Measurements from ENCODE around the gene HEMK1. TPM values are rescaled to one million over a fixed set of nuclear protein-coding genes. Genes with fewer than 3 reads are reported as not detected.
A peak's percentile ranks its signal among the peaks of the same experiment; 100 is the strongest.

HEMK1 gene, protein sequence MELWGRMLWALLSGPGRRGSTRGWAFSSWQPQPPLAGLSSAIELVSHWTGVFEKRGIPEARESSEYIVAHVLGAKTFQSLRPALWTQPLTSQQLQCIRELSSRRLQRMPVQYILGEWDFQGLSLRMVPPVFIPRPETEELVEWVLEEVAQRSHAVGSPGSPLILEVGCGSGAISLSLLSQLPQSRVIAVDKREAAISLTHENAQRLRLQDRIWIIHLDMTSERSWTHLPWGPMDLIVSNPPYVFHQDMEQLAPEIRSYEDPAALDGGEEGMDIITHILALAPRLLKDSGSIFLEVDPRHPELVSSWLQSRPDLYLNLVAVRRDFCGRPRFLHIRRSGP
- total RNA-seq (2022) (12.6 and 14.3 TPM in 2 replicates), Bru-seq, nascent RNA (percentile 55 among the genes with signal in this experiment), BruChase-seq, experiment 1, labeled RNA remaining after a 2-hour chase (percentile 54 among the genes with signal in this experiment), BruChase-seq, experiment 2, labeled RNA remaining after a 6-hour chase (percentile 51 among the genes with signal in this experiment)
- long read RNA-seq, full-length matches to known transcripts = 20 of 41 reads
- long read RNA-seq, partial matches to known transcripts = 3 of 41 reads
- long read RNA-seq, other reads (novel, unspliced or antisense) = 18 of 41 reads

GRCh38 chr3:50568947-50569749 is at the start of gene HEMK1:
HEMK1 (plus strand) TSS chr3:50569522; CDS start chr3:50571105, 1,583 bp downstream.
- BruUV-seq (replicated peaks) = no TSS peak
- Mint-ChIP-seq H3K36me3 (ENCODE audit: insufficient read depth, unreplicated experiment) (peaks cover 17% of the 10 kb centered on the region), H3K27ac (ENCODE audit: unreplicated experiment) (peak within 1 kb of the TSS; percentile 97), H3K4me1 (ENCODE audit: low read depth, unreplicated experiment) (no peaks in the 10 kb centered on the region), H3K9me3 (ENCODE audit: unreplicated experiment) (no peaks in the 10 kb centered on the region), H3K4me3 (ENCODE audit: unreplicated experiment) (peak within 1 kb of the TSS; percentile 94), H3K27me3 (ENCODE audit: insufficient read depth, unreplicated experiment) (peaks cover 3% of the 10 kb centered on the region)
- Histone ChIP-seq H3K4me3 (ENCODE audit: low read depth, low read length) (peak within 1 kb of the TSS; percentile 92), H3K9me3 (no peaks in the 10 kb centered on the region), H3K36me3 (ENCODE audit: control insufficient read depth, insufficient read depth, low read length) (0 out of 2 replicates have a peak, but pooled peaks cover 1% of the 10 kb centered on the region), H3K4me1 (0 out of 2 replicates have a peak, but pooled peaks cover 5% of the 10 kb centered on the region), H3K27me3 (replicated peaks; ENCODE audit: control insufficient read depth, insufficient read depth, low read length) (no peaks in the 10 kb centered on the region)
- TF ChIP-seq CTCF (IDR thresholded peaks at IDR 0.05; ENCODE audit: insufficient read depth in 1 of 2, low read depth in 1 of 2, low read length in 1 of 2, severe bottlenecking in 1 of 2, unreplicated experiment in 1 of 2) = no peak
- intact Hi-C loops (cut with micrococcal nuclease; ENCODE audit: unreplicated experiment) = no loop called here
- CTCF ChIA-PET = interaction anchor here (1.1 to 3.6 kb wide), 8 partner anchors 9 to 219 kb away, joined by 3 to 27 read pairs (median 5); partner anchors contain the start of genes CISH, CYB561D2 and NPRL2
- POLR2A ChIA-PET = interaction anchor here (0.5 to 1.5 kb wide), 12 partner anchors 9 to 816 kb away, joined by 3 to 21 read pairs (median 5); partner anchors contain the start of genes CISH and MANF
- DNase-seq = peak; percentile 96 to 97

GRCh38 chr3:50520849-50521248 is 48.5 kb upstream of the HEMK1 start:
- no peaks in the 10 kb centered on the region for H3K9me3 Mint-ChIP-seq (ENCODE audit: unreplicated experiment)

More at GRCh38 chr3:50520849-50521248, 48.5 kb upstream of the HEMK1 start:
- no peaks in the 10 kb centered on the region for H3K4me1 Mint-ChIP-seq (ENCODE audit: low read depth, unreplicated experiment)
- no peaks in the 10 kb centered on the region for H3K36me3 ChIP-seq (ENCODE audit: control insufficient read depth, insufficient read depth, low read length)
- CTCF ChIA-PET = no interaction called here
- H3K36me3 Mint-ChIP-seq (ENCODE audit: insufficient read depth, unreplicated experiment) = no peaks in the 10 kb centered on the region
- POLR2A ChIA-PET = no interaction called here
- no peak for TF ChIP-seq CTCF (IDR thresholded peaks at IDR 0.05; ENCODE audit: insufficient read depth in 1 of 2, low read depth in 1 of 2, low read length in 1 of 2, severe bottlenecking in 1 of 2, unreplicated experiment in 1 of 2)
- peaks cover 4% of the 10 kb centered on the region for H3K27me3 Mint-ChIP-seq (ENCODE audit: insufficient read depth, unreplicated experiment)
- H3K27ac Mint-ChIP-seq (ENCODE audit: unreplicated experiment) = no peak overlapping the region
- 0 out of 2 replicates have a peak, but pooled peaks cover 9% of the 10 kb centered on the region for H3K4me1 ChIP-seq
- DNase-seq = no peak
- no peaks in the 10 kb centered on the region; the same call in none of the 2 replicates for H3K27me3 ChIP-seq (replicated peaks; ENCODE audit: control insufficient read depth, insufficient read depth, low read length)
- no peak overlapping the region for H3K4me3 Mint-ChIP-seq (ENCODE audit: unreplicated experiment)
- intact Hi-C loops (cut with micrococcal nuclease; ENCODE audit: unreplicated experiment) = no loop called here
- BruUV-seq (replicated peaks) = no TSS peak
- no peaks in the 10 kb centered on the region for H3K9me3 ChIP-seq
- no peak overlapping the region for H3K4me3 ChIP-seq (ENCODE audit: low read depth, low read length)
